GM12864 (cell line): Measurements from ENCODE around the gene CSK.

Experiments used
- DNase-seq: peaks from one replicate; pipeline ENCODE4 v3.0.0-alpha.2; 2011; ENCODE audit warnings: low read depth
- H3K4me3 ChIP-seq: 2 replicates; pipeline ENCODE4 v1.5.1; 2011; ENCODE audit warnings: mild to moderate bottlenecking, low read depth, low read length, control low read depth
- TF ChIP-seq, protein P1 (sequence below): IDR thresholded peaks from 2 replicates; pipeline ENCODE4 v1.5.1; 2011; ENCODE audit warnings: low read depth, mild to moderate bottlenecking, moderate library complexity, low read length, control low read depth, inconsistent platforms; ENCODE audit errors: missing control alignments

The CSK gene

DNA sequence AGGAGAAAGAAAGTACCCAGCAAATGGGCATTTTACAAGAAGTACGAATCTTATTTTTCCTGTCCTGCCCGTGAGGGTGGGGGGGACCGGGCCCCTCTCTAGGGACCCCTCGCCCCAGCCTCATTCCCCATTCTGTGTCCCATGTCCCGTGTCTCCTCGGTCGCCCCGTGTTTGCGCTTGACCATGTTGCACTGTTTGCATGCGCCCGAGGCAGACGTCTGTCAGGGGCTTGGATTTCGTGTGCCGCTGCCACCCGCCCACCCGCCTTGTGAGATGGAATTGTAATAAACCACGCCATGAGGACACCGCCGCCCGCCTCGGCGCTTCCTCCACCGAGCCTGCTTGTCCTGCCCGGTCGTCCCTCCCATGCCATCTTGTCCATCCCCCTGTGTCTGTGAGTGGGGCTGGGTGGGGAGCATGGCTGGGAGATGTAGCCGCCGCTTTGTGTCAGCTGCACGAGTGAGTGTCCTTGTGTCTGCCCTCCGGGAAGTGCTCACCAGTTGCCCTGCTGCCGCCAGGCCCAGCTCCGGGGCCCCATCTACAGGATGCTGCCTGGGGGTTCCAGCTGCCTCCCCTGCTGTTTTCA, 21.1 kb downstream of the CSK start:
- H3K4me3 ChIP-seq = no peak overlapping the region
- DNase-seq = no peak
- TF ChIP-seq, protein P1, sequence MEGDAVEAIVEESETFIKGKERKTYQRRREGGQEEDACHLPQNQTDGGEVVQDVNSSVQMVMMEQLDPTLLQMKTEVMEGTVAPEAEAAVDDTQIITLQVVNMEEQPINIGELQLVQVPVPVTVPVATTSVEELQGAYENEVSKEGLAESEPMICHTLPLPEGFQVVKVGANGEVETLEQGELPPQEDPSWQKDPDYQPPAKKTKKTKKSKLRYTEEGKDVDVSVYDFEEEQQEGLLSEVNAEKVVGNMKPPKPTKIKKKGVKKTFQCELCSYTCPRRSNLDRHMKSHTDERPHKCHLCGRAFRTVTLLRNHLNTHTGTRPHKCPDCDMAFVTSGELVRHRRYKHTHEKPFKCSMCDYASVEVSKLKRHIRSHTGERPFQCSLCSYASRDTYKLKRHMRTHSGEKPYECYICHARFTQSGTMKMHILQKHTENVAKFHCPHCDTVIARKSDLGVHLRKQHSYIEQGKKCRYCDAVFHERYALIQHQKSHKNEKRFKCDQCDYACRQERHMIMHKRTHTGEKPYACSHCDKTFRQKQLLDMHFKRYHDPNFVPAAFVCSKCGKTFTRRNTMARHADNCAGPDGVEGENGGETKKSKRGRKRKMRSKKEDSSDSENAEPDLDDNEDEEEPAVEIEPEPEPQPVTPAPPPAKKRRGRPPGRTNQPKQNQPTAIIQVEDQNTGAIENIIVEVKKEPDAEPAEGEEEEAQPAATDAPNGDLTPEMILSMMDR = no peak

DNA sequence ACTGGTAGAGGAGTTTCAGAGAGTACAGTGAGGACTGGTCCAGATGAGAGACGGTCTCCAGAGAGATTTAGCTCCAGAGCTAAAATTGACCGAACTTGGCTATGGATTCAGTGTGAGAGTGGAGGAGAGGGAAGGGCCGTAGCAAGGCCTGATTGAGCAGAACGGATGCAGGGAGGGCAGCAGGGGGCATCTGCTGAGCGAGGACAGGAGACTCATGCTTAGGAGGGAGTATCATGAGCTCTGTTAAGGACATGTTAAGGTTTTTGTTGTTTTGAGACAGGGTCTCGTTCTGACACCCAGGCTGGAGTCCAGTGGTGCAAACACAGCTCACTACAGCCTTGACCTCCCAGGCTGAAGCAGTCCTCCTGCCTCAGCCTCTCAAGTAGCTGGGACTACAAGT, 23.1 kb downstream of the CSK start:
- DNase-seq = no peak
- TF ChIP-seq, protein P1 = no peak

GRCh38 chr15:74807282-74807681, 25.4 kb downstream of the CSK start:
- TF ChIP-seq, protein P1 = no peak
- no peak for DNase-seq
- no peak overlapping the region for H3K4me3 ChIP-seq

More for the DNA sequence above, 23.1 kb downstream of the CSK start:
- no peak overlapping the region for H3K4me3 ChIP-seq

- no peak overlapping the region for H3K4me3 ChIP-seq
- DNase-seq = no peak
- TF ChIP-seq, protein P1 = no peak
Measured at GRCh38 chr15:74808078-74808839, 26.4 kb downstream of the CSK start.

- TF ChIP-seq, protein P1 = no peak
- H3K4me3 ChIP-seq = no peak overlapping the region
- no peak for DNase-seq
Measured at GRCh38 chr15:74808840-74809229, 27.0 kb downstream of the CSK start.

- DNase-seq = no peak
- TF ChIP-seq, protein P1 = no peak
- H3K4me3 ChIP-seq = no peak overlapping the region
Measured at GRCh38 chr15:74809242-74809641, 27.4 kb downstream of the CSK start.

GRCh38 chr15:74809956-74810355, 28.1 kb downstream of the CSK start:
- TF ChIP-seq, protein P1 = no peak
- no peak overlapping the region for H3K4me3 ChIP-seq
- no peak for DNase-seq
